Measurements from ENCODE around the gene SYMPK.
"Not testable (repeated sequence)": the region's sequence is repeated elsewhere in the genome, so short reads cannot be mapped to it uniquely, and the experiment has no call there.

The SYMPK gene

GRCh38 chr19:45862564-45863334, at the start of gene SYMPK:
Gene SYMPK (minus strand): TSS chr19:45863147. CDS start chr19:45854495, 8,652 bp downstream.
- DNase-seq (ENCODE audit: low read depth, low spot score): peak; percentile 98

- DNase-seq (ENCODE audit: low read depth, low spot score): no peak
Observed at GRCh38 chr19:45911291-45911690, 48.3 kb upstream of the SYMPK start.

- DNase-seq (ENCODE audit: low read depth, low spot score): no peak
Observed at GRCh38 chr19:45908956-45909355, 46.0 kb upstream of the SYMPK start.

DNA sequence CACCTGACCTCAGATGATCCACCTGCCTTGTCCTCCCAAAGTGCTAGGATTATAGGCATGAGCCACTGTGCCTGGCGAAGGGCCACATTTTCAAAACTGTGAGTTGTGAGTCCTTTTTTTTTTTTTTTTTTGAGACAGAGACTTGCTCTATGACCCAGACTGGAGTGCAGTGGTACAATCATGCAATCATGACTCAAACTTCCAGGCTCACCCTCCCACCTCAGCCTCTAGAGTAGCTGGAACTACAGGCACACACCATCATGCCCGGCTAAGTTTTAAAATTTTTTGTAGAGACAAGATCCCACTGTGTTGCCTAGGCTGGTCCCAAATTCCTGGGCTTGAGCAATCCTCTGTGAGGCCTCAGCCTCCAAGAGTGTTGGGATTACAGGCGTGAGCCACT, 43.3 kb upstream of the SYMPK start:
- no peak for DNase-seq (ENCODE audit: low read depth, low spot score)

DNA sequence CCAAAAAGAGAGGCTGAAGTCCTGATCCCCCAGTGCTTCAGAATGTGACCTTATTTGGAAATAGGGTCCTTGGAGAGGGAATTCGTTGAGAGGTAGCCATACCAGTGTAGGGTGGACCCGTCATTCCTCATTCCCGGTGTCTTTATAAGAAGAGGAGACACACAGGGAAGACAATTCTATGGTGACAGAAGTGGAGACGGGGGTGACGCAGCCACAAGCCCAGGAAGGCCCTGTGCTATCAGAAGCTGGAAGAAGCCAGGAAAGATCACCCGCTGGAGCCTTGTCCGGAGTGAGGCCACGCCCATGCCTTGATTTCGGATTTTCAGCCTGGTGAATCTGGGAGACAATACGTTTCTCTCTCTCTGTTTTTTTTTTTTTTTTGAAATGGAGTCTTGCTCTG, 42.1 kb upstream of the SYMPK start:
- no peak for DNase-seq (ENCODE audit: low read depth, low spot score)

DNA sequence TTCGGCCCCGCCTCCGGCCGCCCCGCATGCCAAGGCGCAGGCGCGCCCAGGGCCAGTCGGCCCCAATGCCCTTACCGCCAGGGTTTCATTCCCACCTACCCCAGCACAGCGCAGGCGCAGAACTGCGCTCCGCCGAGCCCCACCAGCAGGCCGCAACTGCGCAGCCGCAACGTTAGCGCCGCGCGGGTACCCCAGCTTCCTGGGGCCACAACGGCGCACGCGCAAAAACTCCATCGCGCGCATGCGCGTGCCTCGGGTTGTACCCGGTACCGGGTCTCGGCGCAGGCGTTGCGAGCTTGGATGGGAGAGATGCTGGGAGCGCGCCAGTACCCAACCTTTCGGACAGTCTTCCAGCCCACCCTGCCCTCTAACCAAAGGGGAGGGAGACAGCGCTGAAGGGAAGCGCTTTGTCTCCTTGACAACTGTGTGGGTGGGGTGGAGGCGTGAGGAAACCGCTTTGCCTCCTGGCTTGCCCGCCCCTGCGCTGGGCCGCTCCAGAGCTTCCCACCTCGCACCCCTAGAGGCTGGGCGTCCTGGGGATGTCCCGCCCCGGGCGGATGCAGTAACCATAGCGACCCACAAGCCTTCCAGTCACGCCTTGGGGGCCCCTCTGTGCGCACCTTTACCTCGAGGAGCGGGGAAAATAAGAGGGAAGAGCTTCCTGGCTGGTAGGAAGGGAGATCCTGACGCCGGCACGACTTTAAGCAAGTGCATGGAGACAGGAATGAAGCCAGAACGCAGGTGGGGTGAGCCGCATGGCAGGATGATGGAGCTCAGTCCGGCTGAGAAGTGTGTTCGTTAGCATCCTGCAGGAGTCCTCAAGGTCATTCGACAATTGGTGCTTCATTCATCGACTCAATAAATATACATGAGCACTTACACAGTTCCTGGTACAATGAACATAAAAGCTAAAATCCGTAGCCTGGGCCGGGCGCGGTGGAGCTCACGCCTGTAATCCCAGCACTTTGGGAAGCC, 40.0 kb upstream of the SYMPK start:
- DNase-seq (ENCODE audit: low read depth, low spot score): peak; percentile 96

DNA sequence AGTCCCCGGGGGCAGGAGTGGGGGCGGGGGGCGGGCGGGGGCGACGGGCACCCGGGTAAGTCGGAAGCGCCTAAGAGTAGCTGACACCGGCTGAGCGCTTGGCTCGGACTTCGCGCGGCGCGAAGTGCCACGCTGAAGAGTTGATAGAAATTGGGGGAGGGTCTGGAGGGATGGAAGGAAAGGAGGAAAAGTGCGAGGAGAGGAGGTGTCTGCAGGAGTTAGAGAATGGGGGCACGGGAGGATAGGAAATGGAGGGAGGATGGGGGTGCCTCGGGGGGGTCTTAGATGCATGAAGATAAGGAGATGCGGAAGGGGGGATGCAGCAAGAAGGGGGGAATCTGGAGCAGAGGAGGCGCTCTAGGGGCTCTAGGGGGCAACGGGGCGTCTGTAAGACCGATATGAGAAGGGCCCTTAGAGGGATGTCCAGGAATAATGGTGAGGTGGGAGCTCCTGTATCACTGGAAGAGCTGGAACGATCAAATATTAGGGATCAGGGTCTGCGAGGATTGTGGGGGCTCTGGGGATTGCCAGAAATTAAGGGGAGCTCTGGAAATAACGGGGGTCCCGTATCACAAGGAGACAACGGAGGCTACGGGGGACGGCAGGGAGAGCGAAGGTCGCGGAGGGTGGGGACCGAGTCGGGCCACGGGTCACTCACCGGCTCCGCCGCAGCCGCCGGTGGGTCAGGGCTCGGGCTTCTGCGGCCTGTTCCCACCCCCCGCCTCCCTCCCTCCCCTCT, 39.1 kb upstream of the SYMPK start, which contains the start of gene MYPOP:
MYPOP (minus strand) TSS at position 702 of the 739 bp plus-strand sequence. CDS start 840 bp downstream, outside the sequence.
- no peak for DNase-seq (ENCODE audit: low read depth, low spot score)

- DNase-seq (ENCODE audit: low read depth, low spot score): no peak
Observed at GRCh38 chr19:45901432-45901911, 38.5 kb upstream of the SYMPK start.

- DNase-seq (ENCODE audit: low read depth, low spot score): no peak
Observed at GRCh38 chr19:45900738-45901431, 37.9 kb upstream of the SYMPK start.

DNA sequence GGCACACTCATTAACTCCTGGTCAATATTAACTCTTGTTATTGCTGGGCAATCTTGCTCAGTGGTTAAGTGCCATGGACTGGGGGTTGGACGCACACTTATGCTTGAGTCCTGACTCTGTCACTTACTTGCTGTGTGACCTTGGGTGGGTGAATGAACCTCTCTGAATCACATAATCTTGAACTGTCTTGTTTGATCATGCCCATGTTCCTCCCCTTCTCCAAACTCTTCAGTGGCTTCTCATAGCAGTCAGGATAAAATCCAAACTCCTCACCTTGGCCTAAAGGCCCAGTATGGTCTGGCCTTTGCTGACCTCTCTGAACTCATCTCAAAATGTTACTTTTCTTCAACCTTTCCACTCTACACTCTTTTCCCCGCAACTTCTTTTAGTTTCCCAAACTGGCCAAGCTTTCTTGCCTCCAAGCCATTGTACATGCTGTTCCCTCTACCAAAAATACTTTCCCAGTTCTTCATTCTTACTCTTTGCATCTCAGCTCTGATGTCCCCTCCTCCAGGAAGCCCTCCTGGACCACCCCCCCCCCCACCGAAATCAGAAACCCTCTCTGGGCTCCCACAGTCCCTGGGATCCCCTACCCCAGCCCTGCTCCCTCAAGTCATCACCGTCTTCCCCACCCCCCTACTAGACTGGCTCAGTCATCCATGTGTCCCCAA, 37.1 kb upstream of the SYMPK start:
- no peak for DNase-seq (ENCODE audit: low read depth, low spot score)

DNA sequence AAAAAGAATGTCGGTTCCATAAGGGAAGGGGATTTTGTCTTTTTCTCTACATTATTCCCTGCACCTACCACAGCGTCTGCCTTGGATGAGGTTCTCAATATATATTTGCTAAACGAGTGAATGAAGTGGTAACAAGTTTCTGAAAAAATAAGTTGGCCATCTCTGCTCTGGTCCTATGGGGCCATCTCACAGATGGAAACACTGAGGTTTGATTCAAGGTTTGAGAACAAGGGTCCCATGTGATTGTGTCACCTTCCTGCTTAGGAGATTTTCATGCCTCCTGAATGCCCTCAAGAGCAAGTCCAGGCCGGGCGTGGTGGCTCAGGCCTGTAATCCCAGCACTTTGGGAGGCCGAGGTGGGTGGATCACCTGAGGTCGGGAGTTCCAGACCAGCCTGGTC, 36.3 kb upstream of the SYMPK start:
- DNase-seq (ENCODE audit: low read depth, low spot score): no peak

DNA sequence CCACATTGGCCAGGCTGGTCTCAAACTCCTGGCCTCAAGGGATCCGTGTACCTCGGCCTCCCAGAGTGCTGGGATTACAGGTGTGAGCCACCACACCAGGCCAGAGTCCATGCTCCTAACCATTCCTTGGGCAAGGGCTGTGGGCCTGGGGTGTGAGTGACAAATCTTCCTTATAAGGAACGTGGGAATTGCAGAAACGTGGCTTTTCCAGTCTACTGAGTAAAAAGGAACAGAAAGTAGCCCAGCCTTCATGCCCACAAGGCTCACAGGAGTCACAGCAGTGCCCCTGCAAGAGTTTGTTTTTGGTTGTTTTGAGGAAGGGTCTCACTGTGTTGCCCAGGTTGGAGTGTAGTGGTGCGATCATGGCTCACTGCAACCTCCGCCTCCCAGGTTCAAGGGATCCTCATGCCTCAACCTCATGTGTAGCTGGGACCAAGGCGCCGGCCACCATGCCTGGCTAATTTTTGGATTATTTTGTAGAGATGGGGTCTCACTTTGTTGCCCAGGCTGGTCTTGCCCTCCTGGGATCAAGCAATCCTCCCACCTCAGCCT, 34.4 kb upstream of the SYMPK start:
- DNase-seq (ENCODE audit: low read depth, low spot score): no peak

DNA sequence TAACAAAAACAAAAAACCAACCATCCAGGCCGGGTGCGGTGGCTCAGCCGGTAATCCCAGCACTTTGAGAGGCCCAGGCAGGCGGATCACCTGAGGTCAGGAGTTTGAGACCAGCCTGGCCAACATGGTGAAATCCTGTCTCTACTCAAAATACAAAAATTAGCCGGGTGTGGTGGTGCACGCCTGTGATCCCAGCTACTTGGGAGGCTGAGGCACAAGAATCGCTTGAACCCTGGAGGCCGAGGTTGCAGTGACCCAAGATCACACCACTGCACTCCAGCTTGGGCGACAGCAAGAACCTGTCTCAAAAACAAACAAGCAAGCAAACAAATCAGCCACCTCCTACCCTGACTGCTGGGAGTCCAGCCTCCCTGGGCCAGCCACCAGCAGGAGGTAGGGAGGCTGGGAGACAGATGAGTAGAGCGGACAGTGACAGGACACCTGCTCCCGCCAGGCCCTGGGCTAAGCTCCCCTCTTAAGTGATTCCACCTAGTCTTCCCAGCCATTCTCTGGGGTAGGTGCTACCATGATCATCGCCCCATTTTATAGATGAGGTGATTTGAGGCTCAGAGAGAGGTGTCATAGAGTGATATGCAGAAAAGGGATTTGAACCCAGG, 33.1 kb upstream of the SYMPK start:
- DNase-seq (ENCODE audit: low read depth, low spot score): not testable (repeated sequence)

- no peak for DNase-seq (ENCODE audit: low read depth, low spot score)
Observed at GRCh38 chr19:45895519-45895972, 32.6 kb upstream of the SYMPK start.

GRCh38 chr19:45890877-45891276, 27.9 kb upstream of the SYMPK start:
- DNase-seq (ENCODE audit: low read depth, low spot score): no peak

- no peak for DNase-seq (ENCODE audit: low read depth, low spot score)
Observed at GRCh38 chr19:45889210-45889885, 26.4 kb upstream of the SYMPK start.

DNA sequence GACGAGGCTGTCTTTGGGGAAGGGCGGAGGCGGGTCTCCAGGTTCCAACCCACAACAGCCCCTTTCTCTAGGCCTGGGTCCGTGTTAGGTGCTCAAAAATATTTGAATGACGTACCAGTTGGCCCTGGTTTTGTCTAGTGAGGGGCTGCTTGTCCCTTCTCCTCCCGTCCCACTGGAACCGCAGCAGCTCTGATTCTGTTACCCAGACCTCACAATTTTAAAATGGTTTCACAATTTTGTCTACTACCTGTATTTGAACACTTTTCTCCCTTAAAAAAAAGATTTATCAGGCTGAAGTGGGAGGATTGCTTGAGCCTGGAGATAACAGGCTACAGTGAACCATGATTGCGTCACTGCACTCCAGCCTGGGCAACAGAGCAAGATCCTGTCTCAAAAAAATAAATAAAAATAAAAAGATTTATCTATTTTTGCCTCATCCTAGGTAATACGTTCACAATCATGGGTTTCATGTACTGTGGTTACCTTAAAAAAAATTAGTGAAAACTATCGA, 24.3 kb upstream of the SYMPK start:
- no peak for DNase-seq (ENCODE audit: low read depth, low spot score)

- DNase-seq (ENCODE audit: low read depth, low spot score): peak; percentile 78
Observed at GRCh38 chr19:45886427-45887199, 23.7 kb upstream of the SYMPK start.
